ENCODE measurements around the gene HERPUD2.
"Not testable (repeated sequence)": the region's sequence is repeated elsewhere in the genome, so short reads cannot be mapped to it uniquely, and the experiment has no call there.

The HERPUD2 gene

GRCh38 chr7:35599061-35599460 is 95.9 kb downstream of the HERPUD2 start:
- no peak for DNase-seq

- DNase-seq, result no peak
Observed at GRCh38 chr7:35596061-35596460, 98.9 kb downstream of the HERPUD2 start.

GRCh38 chr7:35593899-35594298 is 101.0 kb downstream of the HERPUD2 start:
- DNase-seq, result peak; percentile 21

DNA sequence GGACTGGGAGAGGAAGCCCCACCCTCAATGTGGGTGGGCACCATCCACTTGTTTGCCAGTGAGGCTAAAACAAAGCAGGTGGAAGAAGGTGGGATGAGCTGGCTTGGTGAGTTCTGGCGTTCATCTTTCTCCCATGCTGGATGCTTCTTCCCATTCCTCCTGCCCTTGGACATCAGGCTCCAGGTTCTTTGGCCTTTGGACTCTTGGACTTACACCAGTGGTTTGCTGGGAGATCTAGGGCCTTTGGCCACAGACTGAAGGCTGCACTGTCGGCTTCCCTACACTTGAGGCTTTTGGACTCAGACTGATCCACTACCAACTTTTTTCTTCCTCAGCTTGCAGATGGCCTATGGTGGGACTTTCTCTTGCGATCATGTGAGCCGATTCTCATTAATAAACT is 106.3 kb downstream of the HERPUD2 start:
- DNase-seq, result no peak

- no peak for DNase-seq
Observed at GRCh38 chr7:35584990-35585389, 109.9 kb downstream of the HERPUD2 start.

DNA sequence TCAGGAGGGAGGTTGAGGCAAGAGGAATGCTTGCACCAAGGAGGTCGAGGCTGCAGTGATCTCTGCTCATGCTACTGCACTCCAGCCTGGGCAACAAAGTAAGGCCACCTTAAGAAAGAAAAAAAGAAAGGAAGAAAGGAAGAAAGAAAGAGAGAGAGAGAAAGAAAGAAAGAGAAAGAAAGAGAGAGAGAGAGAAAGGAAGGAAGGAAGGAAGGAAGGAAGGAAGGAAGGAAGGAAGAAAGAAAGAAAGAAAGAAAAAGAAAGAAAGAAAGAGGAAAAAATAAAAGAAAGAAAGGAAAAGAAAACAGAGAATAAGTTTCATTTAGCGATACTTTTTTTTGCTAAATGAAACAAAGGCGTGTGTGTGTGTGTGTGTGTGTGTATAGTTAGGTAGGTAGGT is 110.4 kb downstream of the HERPUD2 start:
- DNase-seq, result not testable (repeated sequence)

All from CD4-positive, alpha-beta T cell treated with Interleukin-17A for 4 hours (primary cell).